Measurements from ENCODE around the gene HBA2.

HBA2 gene

GRCh38 chr16:144797-145252 lies 27.9 kb upstream of the HBA2 start:
- Histone ChIP-seq H3K4ac (ENCODE audit: low read length) (no peak overlapping the region), H3K36me3 (replicated peaks in 1 of 2; ENCODE audit: control insufficient read depth in 2 of 2, insufficient read depth in 2 of 2, low read length in 2 of 2) (no peaks in the 10 kb centered on the region), H2AFZ (ENCODE audit: low read length) (no peak overlapping the region), H4K91ac (ENCODE audit: low read depth, low read length, poor library complexity) (no peak overlapping the region), H2BK12ac (ENCODE audit: low read length) (no peak overlapping the region), H3K14ac (ENCODE audit: low read length) (no peak overlapping the region), H3K27ac (replicated peaks; ENCODE audit: low read length) (no peak overlapping the region), H3K4me1 (ENCODE audit: control insufficient read depth in 2 of 2, insufficient read depth in 1 of 2, low read depth in 1 of 2, low read length in 2 of 2) (peaks cover 0 to 7% of the 10 kb centered on the region in 2 donors), H3K9me3 (replicated peaks in 1 of 2; ENCODE audit: control insufficient read depth in 2 of 2, insufficient read depth in 1 of 2, low read depth in 1 of 2, low read length in 2 of 2) (no peaks in the 10 kb centered on the region), H3K23ac (ENCODE audit: low read depth, low read length, poor library complexity) (no peak overlapping the region), H3K27me3 (ENCODE audit: control insufficient read depth in 3 of 3, insufficient read depth in 3 of 3, low read depth in 1 of 3, low read length in 3 of 3) (peaks cover 0 to 20% (median 4%) of the 10 kb centered on the region in 3 experiments), H2BK15ac (ENCODE audit: low read length) (no peak overlapping the region), H3K79me1 (ENCODE audit: low read depth, low read length) (no peaks in the 10 kb centered on the region), H3K4me2 (ENCODE audit: insufficient read depth, low read length, poor library complexity, severe bottlenecking) (no peak overlapping the region), H3K9ac (ENCODE audit: low read depth, low read length, poor library complexity) (no peak overlapping the region), H4K8ac (ENCODE audit: low read depth, low read length) (no peak overlapping the region), H2BK120ac (ENCODE audit: low read depth, low read length) (no peak overlapping the region), H2BK5ac (ENCODE audit: low read length) (no peak overlapping the region), H2AK5ac (ENCODE audit: low read depth, low read length) (no peak overlapping the region), H3K4me3 (ENCODE audit: low read length in 2 of 2) (no peak overlapping the region), H3K18ac (ENCODE audit: low read length) (no peak overlapping the region)
- no peak for DNase-seq (ENCODE audit: low spot score)
- no CpG with 5 or more reads among the region's 14 CpGs for WGBS, 2 donors (ENCODE audit: extremely low coverage in 2 of 2, insufficient read length in 2 of 2, insufficient replicate concordance in 1 of 2)

GRCh38 chr16:146646-147045 lies 26.0 kb upstream of the HBA2 start:
- Histone ChIP-seq H3K23ac (ENCODE audit: low read depth, low read length, poor library complexity) (no peak overlapping the region), H3K14ac (ENCODE audit: low read length) (no peak overlapping the region), H3K4me3 (ENCODE audit: low read length in 2 of 2) (no peak overlapping the region), H3K36me3 (replicated peaks in 1 of 2; ENCODE audit: control insufficient read depth in 2 of 2, insufficient read depth in 2 of 2, low read length in 2 of 2) (no peaks in the 10 kb centered on the region), H3K4ac (ENCODE audit: low read length) (no peak overlapping the region), H3K79me1 (ENCODE audit: low read depth, low read length) (no peaks in the 10 kb centered on the region), H3K4me1 (ENCODE audit: control insufficient read depth in 2 of 2, insufficient read depth in 1 of 2, low read depth in 1 of 2, low read length in 2 of 2) (peaks cover 0 to 7% of the 10 kb centered on the region in 2 donors), H3K4me2 (ENCODE audit: insufficient read depth, low read length, poor library complexity, severe bottlenecking) (no peak overlapping the region), H2AFZ (ENCODE audit: low read length) (no peak overlapping the region), H3K27me3 (ENCODE audit: control insufficient read depth in 3 of 3, insufficient read depth in 3 of 3, low read depth in 1 of 3, low read length in 3 of 3) (peaks cover 0 to 32% (median 4%) of the 10 kb centered on the region in 3 experiments), H3K9ac (ENCODE audit: low read depth, low read length, poor library complexity) (no peak overlapping the region), H4K91ac (ENCODE audit: low read depth, low read length, poor library complexity) (no peak overlapping the region), H3K18ac (ENCODE audit: low read length) (no peak overlapping the region), H2BK5ac (ENCODE audit: low read length) (no peak overlapping the region), H2BK12ac (ENCODE audit: low read length) (no peak overlapping the region), H4K8ac (ENCODE audit: low read depth, low read length) (no peak overlapping the region), H2BK15ac (ENCODE audit: low read length) (no peak overlapping the region), H2BK120ac (ENCODE audit: low read depth, low read length) (no peak overlapping the region), H3K27ac (replicated peaks; ENCODE audit: low read length) (no peak overlapping the region), H2AK5ac (ENCODE audit: low read depth, low read length) (no peak overlapping the region), H3K9me3 (replicated peaks in 1 of 2; ENCODE audit: control insufficient read depth in 2 of 2, insufficient read depth in 1 of 2, low read depth in 1 of 2, low read length in 2 of 2) (no peaks in the 10 kb centered on the region)
- no CpG with 5 or more reads among the region's 2 CpGs for WGBS, 2 donors (ENCODE audit: extremely low coverage in 2 of 2, insufficient read length in 2 of 2, insufficient replicate concordance in 1 of 2)
- no peak for DNase-seq (ENCODE audit: low spot score)

GRCh38 chr16:149024-149660 lies 23.5 kb upstream of the HBA2 start:
- H3K23ac ChIP-seq (ENCODE audit: low read depth, low read length, poor library complexity): peak overlapping the region; percentile 32
- no peak overlapping the region for H2BK12ac ChIP-seq (ENCODE audit: low read length)
- H3K4ac ChIP-seq (ENCODE audit: low read length): no peak overlapping the region
- no CpG with 5 or more reads among the region's 9 CpGs for WGBS, 2 donors (ENCODE audit: extremely low coverage in 2 of 2, insufficient read length in 2 of 2, insufficient replicate concordance in 1 of 2)
- no peak overlapping the region for H2BK15ac ChIP-seq (ENCODE audit: low read length)
- no peak overlapping the region for H3K9ac ChIP-seq (ENCODE audit: low read depth, low read length, poor library complexity)
- H3K27me3 ChIP-seq (ENCODE audit: control insufficient read depth in 3 of 3, insufficient read depth in 3 of 3, low read depth in 1 of 3, low read length in 3 of 3): peaks cover 0 to 45% (median 8%) of the 10 kb centered on the region in 3 experiments
- H2AFZ ChIP-seq (ENCODE audit: low read length): no peak overlapping the region
- no peak overlapping the region for H4K91ac ChIP-seq (ENCODE audit: low read depth, low read length, poor library complexity)
- H3K27ac ChIP-seq (replicated peaks; ENCODE audit: low read length): no peak overlapping the region
- DNase-seq (ENCODE audit: low spot score): no peak
- no peak overlapping the region for H2BK5ac ChIP-seq (ENCODE audit: low read length)
- no peak overlapping the region for H3K14ac ChIP-seq (ENCODE audit: low read length)
- no peaks in the 10 kb centered on the region for H3K4me1 ChIP-seq (ENCODE audit: control insufficient read depth in 2 of 2, insufficient read depth in 1 of 2, low read depth in 1 of 2, low read length in 2 of 2)
- no peaks in the 10 kb centered on the region for H3K36me3 ChIP-seq (replicated peaks in 1 of 2; ENCODE audit: control insufficient read depth in 2 of 2, insufficient read depth in 2 of 2, low read length in 2 of 2)
- no peak overlapping the region for H3K18ac ChIP-seq (ENCODE audit: low read length)
- no peak overlapping the region for H3K4me2 ChIP-seq (ENCODE audit: insufficient read depth, low read length, poor library complexity, severe bottlenecking)
- no peak overlapping the region for H4K8ac ChIP-seq (ENCODE audit: low read depth, low read length)
- H3K4me3 ChIP-seq (ENCODE audit: low read length in 2 of 2): no peak overlapping the region
- H2AK5ac ChIP-seq (ENCODE audit: low read depth, low read length): no peak overlapping the region
- no peaks in the 10 kb centered on the region for H3K9me3 ChIP-seq (replicated peaks in 1 of 2; ENCODE audit: control insufficient read depth in 2 of 2, insufficient read depth in 1 of 2, low read depth in 1 of 2, low read length in 2 of 2)
- H2BK120ac ChIP-seq (ENCODE audit: low read depth, low read length): no peak overlapping the region
- H3K79me1 ChIP-seq (ENCODE audit: low read depth, low read length): no peaks in the 10 kb centered on the region

GRCh38 chr16:152141-153128 lies 20.2 kb upstream of the HBA2 start, which contains the start of gene HBZ:
Gene HBZ (plus strand): TSS chr16:152644. CDS start chr16:152910, 266 bp downstream.
- H3K23ac ChIP-seq (ENCODE audit: low read depth, low read length, poor library complexity): peak within 1 kb of the TSS; percentile 16
- no peak within 1 kb of the TSS for H2BK5ac ChIP-seq (ENCODE audit: low read length)
- no peak within 1 kb of the TSS for H2BK120ac ChIP-seq (ENCODE audit: low read depth, low read length)
- H3K9me3 ChIP-seq (replicated peaks in 1 of 2; ENCODE audit: control insufficient read depth in 2 of 2, insufficient read depth in 1 of 2, low read depth in 1 of 2, low read length in 2 of 2): peaks cover 0 to 2% of the 10 kb centered on the region in 2 donors
- H3K18ac ChIP-seq (ENCODE audit: low read length): no peak within 1 kb of the TSS
- H2AK5ac ChIP-seq (ENCODE audit: low read depth, low read length): no peak within 1 kb of the TSS
- no peaks in the 10 kb centered on the region for H3K36me3 ChIP-seq (replicated peaks in 1 of 2; ENCODE audit: control insufficient read depth in 2 of 2, insufficient read depth in 2 of 2, low read length in 2 of 2)
- H3K4me3 ChIP-seq (ENCODE audit: low read length in 2 of 2): no peak within 1 kb of the TSS
- no peak within 1 kb of the TSS for H3K27ac ChIP-seq (replicated peaks; ENCODE audit: low read length)
- no peak within 1 kb of the TSS for H4K8ac ChIP-seq (ENCODE audit: low read depth, low read length)
- H3K79me1 ChIP-seq (ENCODE audit: low read depth, low read length): no peaks in the 10 kb centered on the region
- H2BK12ac ChIP-seq (ENCODE audit: low read length): no peak within 1 kb of the TSS
- H3K9ac ChIP-seq (ENCODE audit: low read depth, low read length, poor library complexity): no peak within 1 kb of the TSS
- peaks cover 4 to 7% of the 10 kb centered on the region in 2 donors for H3K4me1 ChIP-seq (ENCODE audit: control insufficient read depth in 2 of 2, insufficient read depth in 1 of 2, low read depth in 1 of 2, low read length in 2 of 2)
- H3K14ac ChIP-seq (ENCODE audit: low read length): no peak within 1 kb of the TSS
- H2BK15ac ChIP-seq (ENCODE audit: low read length): no peak within 1 kb of the TSS
- no peak for DNase-seq (ENCODE audit: low spot score)
- H3K4ac ChIP-seq (ENCODE audit: low read length): no peak within 1 kb of the TSS
- peaks cover 7 to 68% (median 30%) of the 10 kb centered on the region in 3 experiments for H3K27me3 ChIP-seq (ENCODE audit: control insufficient read depth in 3 of 3, insufficient read depth in 3 of 3, low read depth in 1 of 3, low read length in 3 of 3)
- H2AFZ ChIP-seq (ENCODE audit: low read length): no peak within 1 kb of the TSS
- no CpG with 5 or more reads among the region's 17 CpGs for WGBS, 2 donors (ENCODE audit: extremely low coverage in 2 of 2, insufficient read length in 2 of 2, insufficient replicate concordance in 1 of 2)
- no peak within 1 kb of the TSS for H4K91ac ChIP-seq (ENCODE audit: low read depth, low read length, poor library complexity)
- H3K4me2 ChIP-seq (ENCODE audit: insufficient read depth, low read length, poor library complexity, severe bottlenecking): no peak within 1 kb of the TSS

Measured in neuronal stem cell (in vitro differentiated cells).